GM19193 (cell line): Measurements from ENCODE around the gene MED20.

ENCODE experiments used
- POLR2A ChIP-seq: IDR thresholded peaks from 4 replicates; pipeline ENCODE4 v1.6.1; 2011; ENCODE audit not compliant: insufficient read depth, insufficient read length; ENCODE audit errors: extremely low read depth

MED20 gene

DNA sequence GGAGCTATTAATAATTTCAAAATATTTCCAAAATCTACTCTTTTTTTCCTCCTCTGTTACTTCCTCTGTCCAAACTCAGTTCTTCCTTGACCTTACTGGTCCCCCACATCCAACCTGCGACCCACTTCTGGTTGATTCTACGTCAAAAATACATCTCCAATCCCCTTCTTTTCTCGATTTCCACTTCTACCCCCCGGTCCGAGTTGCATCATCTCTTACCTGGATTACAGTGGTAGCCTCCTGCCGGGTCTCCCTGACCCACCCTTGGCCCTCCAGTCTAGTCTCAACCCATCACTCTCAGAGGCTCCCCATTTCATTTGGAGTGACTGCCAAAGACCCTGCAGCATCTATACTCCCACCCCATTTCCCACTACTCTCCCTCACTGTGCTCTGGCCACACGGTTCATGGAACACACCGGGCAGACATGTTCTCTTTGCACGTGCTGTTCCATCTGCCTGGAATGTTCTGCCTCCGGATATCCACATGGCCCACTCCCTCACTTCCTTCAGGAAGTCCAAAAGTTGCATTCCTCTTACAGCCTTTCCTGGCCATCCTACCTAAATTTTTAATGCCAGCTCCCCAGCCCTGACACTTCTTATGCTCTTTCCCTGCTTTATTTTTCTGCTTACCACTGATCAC, 26.8 kb upstream of the MED20 start:
- no peak for TF ChIP-seq POLR2A

DNA sequence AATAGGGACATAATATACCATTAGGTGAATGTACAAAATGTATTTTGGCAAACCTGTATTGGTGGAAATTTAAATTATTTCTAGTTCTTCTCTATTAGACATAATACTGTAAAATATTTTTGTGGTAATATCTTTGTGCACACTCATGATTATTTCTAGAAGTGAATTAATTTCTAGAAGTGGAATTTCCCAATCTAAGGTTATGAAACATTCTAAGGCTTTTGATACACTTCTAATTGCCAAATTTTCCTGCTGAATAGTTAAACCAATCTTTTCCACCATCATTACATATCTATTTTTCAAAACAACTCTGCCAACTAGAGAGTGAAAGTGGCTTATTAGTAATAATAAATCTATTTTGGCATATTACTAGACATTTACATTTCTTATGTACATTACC, 22.5 kb upstream of the MED20 start:
- no peak for TF ChIP-seq POLR2A

DNA sequence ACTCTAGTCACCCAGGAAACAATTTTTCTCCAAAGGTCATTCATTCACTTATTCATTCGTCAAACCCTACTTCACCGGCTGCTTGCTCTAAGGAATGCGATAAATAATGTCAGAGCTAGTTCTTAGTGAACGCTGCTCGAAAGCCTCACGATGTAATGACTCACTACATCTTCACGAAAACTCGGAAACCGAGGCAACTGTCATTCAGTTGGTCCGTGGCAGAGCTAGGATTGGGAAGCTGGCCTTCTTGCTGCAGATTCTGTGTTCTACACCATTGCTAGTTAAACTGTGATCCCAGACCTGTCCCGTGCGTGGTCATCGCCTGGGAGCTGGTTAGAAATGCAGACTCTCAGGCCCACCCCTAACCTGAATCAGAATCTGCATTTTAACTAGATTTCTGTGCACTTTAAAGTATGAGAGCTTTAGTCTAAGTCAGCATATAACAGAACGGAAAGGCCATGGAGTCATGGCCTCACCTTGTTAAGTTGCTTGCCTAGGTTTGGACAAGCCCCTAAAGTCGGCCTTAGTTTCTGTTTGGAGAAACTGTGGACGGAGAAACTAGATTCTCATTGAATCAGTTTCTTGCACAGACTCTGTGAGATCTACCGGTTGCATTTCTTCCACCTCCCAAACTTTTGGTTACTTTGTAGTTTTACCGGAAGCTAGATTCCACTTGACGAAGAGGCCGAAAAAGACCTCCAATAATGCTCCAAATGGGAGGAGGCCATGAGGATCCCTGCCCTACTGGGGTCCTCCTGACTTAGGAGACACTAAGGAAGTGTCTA, 21.3 kb upstream of the MED20 start:
- TF ChIP-seq POLR2A: no peak

DNA sequence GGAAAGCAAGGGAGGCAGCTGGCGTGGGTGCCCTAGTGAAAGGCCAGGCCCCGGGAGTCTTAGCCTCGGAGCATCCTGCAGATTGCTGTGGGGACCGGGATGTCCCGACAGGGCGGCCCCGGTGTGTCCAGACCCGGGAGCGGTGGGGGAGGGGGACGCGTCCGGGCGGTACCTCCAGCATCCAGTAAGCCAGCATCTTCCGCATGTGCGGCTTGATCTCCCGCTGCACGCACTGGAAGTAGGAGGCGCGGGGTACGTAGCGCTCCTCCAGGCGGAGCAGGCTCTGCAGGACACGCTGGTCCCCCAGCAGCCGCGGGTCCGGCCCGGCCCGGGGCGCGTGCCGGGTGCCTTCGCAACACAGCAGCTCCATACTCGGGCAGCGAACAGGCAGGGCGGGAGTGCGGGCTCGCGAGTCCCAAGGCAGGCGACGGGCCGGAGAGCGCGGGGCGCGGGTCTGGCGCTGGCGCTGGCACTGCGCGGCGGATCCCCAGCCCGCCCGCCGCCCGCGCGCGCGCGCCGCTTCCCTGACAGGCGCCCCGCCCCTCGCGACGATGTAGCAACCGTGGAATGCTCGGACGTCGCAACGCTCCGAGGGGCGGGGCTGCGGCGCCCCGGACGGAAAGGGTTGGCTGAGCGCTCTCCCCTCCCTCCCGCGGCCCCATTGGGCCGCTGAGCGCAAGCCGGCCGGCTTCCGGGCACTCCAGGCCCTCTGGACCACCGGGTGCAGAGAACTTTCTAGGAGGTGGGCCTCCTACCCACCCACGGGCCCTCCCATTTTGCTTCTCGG, 20.5 kb upstream of the MED20 start, which contains the start of gene CCND3:
CCND3 (minus strand) TSS at position 529 of the 787 bp plus-strand sequence; CDS start at position 370, 159 bp downstream.
- peak; percentile 79 for TF ChIP-seq POLR2A

DNA sequence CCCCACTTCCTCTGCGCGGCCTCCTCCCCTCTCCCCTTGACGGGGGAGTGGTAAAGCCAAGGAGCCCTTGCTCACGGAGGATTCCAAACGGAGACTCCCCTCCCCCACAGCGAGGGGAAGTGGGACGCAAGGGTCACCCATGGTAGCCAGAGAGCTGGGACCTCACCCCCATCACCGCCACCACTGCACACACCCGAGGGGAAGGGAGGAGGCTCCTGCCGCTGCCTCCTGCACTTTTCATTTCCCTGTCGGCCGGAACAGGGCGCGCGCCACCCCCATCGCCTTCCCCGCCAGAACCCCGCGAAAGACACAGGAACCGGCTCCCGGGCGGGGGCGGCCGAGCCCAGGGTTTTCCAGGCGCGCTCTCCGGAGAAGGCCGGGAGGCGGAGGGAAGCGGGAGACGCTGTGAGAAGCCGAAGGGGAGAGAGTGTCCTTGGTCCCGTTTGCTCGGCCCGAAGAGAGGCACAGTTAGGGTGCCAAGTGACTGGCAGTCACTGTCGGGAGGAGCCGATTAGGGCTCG, 19.9 kb upstream of the MED20 start:
- TF ChIP-seq POLR2A: no peak

DNA sequence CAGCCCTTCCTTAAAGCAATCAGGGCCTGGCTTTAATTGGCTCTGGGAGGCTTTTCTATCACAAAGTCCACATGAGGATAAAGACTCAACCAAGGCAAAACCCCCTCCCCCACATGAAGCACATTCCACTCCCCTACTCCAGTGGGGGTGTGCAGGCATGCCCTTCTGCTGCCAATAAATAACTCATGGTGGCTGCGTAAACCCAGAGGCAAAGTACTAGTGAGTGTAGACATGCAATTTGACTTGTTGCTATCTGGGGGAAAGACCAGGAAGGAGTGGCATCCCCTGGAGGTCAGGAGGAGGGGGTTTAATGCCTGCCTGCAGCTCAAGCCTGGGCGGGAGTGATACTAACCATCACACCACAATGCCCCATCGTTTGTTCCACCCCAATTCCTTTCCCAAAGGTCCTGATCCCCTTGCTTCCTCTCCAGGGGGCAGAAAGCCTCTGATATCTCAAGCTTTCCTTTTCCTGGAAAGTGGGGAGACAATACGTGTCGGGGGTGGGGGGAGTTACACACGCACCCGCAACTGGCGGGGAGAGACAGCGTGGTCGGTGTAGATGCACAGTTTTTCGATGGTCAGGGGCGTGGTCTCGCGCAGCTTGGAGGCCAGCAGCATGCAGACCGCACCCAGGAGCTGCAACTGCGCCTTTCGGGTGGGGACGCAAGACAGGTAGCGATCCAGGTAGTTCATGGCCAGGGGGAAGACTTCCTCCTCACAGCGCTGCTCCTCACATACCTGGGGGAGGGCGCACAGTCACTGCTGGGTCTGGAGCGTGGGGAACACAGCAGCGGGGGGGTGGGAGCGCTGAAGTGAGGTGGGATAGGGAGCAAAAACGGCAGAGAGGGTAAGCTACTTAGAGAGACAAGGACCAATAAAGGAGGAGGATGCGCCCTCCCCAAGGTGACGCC, 19.2 kb upstream of the MED20 start:
- no peak for TF ChIP-seq POLR2A

DNA sequence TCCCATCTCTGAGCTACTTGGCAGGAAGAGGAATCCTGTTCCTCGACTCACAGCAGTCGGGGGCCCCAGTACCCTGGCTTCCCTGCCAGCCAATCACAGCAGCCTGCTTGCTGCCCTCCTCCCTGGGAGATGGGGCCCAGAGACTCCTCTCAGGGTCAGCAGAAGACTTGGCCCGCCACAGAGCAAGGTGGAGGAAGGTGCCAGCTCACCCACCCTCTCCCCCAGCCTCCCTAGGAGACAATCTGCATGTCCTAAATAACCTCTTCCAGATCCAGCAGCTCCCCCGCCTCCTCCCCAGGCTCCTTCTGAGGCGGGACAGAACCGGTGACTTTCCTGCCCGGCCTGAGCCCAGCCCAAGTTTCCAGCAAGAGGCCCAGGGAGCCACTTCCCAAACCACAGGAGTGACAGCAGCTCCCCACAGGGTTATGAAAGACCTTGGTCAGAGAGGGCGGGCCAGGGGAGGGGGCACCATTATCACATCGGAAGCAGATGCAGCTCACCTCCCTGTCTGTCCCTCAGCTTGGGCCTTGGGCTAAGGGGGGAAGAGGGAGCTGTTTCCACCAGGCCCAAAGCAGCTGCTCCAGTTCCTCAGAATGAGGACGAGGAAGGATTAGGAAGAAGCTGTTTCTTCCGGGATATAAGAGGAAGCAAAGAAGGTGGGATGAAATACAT, 18.4 kb upstream of the MED20 start:
- no peak for TF ChIP-seq POLR2A

DNA sequence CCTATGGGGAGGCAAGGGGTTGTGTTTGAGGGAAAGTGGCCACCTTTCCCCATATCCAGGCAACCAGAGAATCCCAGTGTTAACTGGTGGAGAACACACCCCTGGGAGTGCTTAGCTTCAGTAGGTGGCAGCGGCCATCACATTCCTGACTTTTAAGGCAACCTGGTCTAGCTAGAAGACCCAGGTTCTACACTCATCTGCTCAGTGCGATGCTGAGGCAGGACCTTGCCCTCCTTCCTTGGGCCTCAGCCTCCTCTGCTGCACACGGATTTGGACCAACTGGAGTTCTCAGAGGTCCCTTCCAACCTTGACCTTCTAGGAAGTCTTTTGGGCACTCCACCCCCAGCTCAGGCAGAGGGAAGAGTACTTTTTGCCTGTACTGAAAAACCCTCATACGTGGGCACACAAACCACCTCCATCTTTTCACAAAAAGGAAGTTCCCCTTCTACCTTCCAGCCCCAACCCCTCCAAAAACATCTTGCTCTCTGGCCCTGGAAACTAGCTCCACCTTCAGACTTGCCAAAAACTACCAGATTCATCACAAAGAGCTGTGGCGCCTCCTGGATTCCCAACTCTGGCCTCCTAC, 17.7 kb upstream of the MED20 start:
- no peak for TF ChIP-seq POLR2A

DNA sequence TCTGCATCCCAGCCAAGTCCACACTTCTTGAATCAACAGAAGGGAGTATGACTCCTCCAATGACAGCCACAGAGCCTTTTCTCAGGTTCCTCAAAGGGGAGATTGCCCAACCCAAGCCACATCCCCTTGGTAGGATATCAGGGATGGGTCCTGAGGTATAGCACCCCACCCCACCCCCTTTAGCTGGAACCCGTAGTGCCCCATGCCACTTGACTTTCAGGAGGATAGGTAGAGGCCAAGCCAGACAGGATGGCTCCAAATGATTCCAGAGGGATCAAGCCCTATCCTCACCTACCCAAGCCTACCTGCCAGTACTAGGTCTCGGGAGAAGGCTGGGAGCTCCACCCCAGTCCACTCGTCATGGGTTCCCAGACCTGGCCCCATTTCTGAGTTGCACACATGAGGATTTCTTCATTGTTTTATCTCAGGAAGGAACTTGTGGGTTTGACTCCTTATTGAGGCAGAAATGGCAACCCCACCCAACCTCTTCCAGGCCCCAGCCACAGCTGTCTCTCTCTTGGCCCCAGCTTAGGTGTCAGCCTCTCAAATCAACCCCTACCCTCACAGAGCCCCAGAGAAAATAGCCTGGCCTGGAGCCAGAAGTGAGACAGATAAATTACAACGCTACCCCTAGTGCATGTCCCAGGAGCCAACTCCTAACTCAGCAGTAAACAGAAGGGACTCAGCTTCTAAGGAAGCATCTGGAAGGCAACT, 17.1 kb upstream of the MED20 start:
- TF ChIP-seq POLR2A: no peak

DNA sequence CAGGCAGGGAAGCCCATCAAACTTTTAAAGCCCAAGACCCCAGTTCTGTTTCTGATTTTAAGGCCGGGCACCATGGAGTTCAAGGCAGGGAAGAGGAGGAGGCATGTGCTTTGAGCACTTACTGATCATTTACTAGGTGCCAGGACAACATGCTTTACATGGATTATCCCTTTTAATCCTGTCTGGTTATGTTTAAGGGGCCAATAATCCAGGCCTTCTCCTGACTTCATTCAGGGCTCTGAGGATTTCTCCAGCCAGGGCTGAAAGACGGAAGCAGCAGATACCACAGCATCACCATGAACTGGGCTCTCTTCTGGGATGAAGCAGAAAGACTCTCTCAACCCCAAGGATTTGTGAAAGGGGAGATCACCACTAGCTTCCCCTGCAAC, 16.5 kb upstream of the MED20 start:
- TF ChIP-seq POLR2A: no peak

DNA sequence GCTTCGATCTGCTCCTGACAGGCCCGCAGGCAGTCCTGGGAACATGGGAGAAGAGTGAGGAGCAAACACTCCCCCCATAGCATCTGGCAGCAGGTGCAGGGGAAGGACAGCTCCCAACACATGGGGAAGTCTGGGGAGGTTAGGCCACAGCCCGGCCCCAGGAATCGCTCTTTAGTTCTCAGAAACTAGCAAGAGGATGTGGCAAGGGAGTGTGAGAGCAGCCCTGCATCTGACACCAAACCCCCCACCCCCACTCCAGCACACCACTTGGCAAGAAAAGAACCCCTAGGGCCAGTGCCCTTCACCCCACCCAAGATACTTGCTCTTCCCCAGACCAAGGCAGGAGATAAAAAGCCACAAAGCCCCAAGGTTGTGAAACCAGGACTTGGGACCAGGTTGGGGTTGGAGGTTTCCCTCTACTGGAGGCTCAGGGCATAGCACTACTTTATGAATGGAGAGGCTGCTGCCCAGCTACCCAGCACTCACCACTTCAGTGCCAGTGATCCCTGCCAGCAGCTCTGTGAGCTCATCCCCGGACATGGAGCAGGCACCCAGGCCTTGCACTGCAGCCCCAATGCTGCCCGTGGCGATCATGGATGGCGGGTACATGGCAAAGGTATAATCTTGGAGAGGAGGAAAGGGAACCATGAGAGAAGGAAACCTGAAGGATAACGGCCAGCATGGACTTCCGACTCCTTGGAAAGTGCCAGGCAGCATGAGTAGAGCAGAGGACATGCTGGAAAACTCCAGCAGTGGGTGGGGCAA, 15.3 kb upstream of the MED20 start:
- peak; percentile 15 for TF ChIP-seq POLR2A

DNA sequence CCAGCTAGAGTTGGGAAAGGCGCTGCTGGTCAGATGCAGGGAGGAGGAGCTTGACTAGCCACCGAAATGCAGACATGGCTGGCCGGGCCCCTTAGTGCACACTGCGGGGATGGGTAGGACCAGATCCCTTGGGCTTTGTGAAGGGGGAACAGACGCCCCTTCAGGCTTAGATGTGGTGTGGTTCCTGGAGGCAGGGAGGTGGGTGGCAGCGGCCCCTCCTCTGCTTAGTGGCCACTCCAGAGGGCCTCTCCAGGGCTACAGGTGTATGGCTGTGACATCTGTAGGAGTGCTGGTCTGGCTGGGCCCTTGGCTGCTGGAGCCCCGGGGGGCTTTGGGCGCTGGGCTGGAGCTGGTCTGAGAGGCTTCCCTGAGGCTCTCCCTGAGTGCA, 14.7 kb upstream of the MED20 start:
- TF ChIP-seq POLR2A: no peak
